HL-60 (cell line): Measurements from ENCODE around the gene MLXIP.

Experiments used
- DNase-seq, 2 experiments: peaks; one replicate each; pipeline ENCODE4 v3.0.0-alpha.2; 2010 to 2020; ENCODE audit warnings: low read depth in 1 of 2, low spot score in 1 of 2
- H3K27ac ChIP-seq: fragments of 250-450 bp; sonication (Bioruptor Pico); replicated peaks from 2 replicates; pipeline ENCODE4 v1.5.1; 2020; ENCODE audit warnings: mild to moderate bottlenecking, moderate library complexity
- H3K27me3 ChIP-seq: fragments of 250-450 bp; sonication (Bioruptor Pico); 2 replicates; pipeline ENCODE4 v1.5.1; 2021; ENCODE audit warnings: mild to moderate bottlenecking, moderate library complexity; ENCODE audit not compliant: insufficient read depth, poor library complexity, severe bottlenecking
- H3K4me3 ChIP-seq: replicated peaks from 2 replicates; pipeline ENCODE4 v1.5.1; 2011; ENCODE audit warnings: mild to moderate bottlenecking, control low read depth, low read length; ENCODE audit not compliant: insufficient read depth
- CTCF ChIP-seq: IDR thresholded peaks from one replicate; pipeline ENCODE4 v1.5.1; 2011; ENCODE audit warnings: low read length, control low read depth, inconsistent platforms; ENCODE audit not compliant: insufficient read depth
- GABPA ChIP-seq: IDR thresholded peaks from 2 replicates; pipeline ENCODE4 v1.6.1; 2012; ENCODE audit warnings: low read depth
- POLR2AphosphoS5 ChIP-seq: IDR thresholded peaks from 2 replicates; pipeline ENCODE4 v1.6.1; 2012; ENCODE audit warnings: low read depth
- SPI1 ChIP-seq: IDR thresholded peaks from 2 replicates; pipeline ENCODE4 v1.6.1; 2012; ENCODE audit warnings: low read depth, mild to moderate bottlenecking, borderline replicate concordance
- TF ChIP-seq, protein P1 (sequence below): IDR thresholded peaks from 2 replicates; pipeline ENCODE4 v1.6.1; 2012; ENCODE audit warnings: low read depth; ENCODE audit not compliant: insufficient replicate concordance

The MLXIP gene

DNA sequence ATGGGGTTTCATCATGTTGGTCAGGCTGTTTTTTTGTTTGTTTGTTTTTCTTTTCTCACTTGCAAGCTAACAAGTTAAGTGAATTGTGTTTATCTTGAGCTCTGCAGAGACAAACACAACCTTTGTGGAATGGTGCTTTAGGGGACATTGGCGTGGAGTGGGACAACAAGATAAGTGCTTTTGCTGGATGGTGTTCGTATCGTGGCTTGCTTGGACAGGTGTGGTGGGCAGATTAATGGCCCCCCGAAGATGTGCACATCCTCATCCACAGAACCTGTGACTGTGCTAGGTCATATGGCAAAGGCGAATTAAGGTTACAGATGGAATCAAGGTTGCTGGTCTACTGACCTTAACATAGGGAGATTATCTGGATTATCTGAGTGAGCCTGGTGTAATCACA is 7.0 kb downstream of the MLXIP start:
- no peaks in the 10 kb centered on the region for H3K27me3 ChIP-seq
- DNase-seq: no peak
- H3K27ac ChIP-seq: no peak overlapping the region
- TF ChIP-seq SPI1 (no peak), POLR2AphosphoS5 (no peak), CTCF (no peak), GABPA (no peak)
- TF ChIP-seq, protein P1, sequence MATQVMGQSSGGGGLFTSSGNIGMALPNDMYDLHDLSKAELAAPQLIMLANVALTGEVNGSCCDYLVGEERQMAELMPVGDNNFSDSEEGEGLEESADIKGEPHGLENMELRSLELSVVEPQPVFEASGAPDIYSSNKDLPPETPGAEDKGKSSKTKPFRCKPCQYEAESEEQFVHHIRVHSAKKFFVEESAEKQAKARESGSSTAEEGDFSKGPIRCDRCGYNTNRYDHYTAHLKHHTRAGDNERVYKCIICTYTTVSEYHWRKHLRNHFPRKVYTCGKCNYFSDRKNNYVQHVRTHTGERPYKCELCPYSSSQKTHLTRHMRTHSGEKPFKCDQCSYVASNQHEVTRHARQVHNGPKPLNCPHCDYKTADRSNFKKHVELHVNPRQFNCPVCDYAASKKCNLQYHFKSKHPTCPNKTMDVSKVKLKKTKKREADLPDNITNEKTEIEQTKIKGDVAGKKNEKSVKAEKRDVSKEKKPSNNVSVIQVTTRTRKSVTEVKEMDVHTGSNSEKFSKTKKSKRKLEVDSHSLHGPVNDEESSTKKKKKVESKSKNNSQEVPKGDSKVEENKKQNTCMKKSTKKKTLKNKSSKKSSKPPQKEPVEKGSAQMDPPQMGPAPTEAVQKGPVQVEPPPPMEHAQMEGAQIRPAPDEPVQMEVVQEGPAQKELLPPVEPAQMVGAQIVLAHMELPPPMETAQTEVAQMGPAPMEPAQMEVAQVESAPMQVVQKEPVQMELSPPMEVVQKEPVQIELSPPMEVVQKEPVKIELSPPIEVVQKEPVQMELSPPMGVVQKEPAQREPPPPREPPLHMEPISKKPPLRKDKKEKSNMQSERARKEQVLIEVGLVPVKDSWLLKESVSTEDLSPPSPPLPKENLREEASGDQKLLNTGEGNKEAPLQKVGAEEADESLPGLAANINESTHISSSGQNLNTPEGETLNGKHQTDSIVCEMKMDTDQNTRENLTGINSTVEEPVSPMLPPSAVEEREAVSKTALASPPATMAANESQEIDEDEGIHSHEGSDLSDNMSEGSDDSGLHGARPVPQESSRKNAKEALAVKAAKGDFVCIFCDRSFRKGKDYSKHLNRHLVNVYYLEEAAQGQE: no peak
- H3K4me3 ChIP-seq: no peak overlapping the region

- TF ChIP-seq GABPA (no peak), SPI1 (no peak), POLR2AphosphoS5 (no peak), CTCF (no peak)
- TF ChIP-seq, protein P1: no peak
- H3K4me3 ChIP-seq: no peak overlapping the region
- H3K27ac ChIP-seq: no peak overlapping the region
- DNase-seq: no peak
- no peaks in the 10 kb centered on the region for H3K27me3 ChIP-seq
These were observed 7.6 kb downstream of the MLXIP start for GRCh38 chr12:122086116-122086515.

GRCh38 chr12:122086641-122087285 is 8.2 kb downstream of the MLXIP start:
- H3K27ac ChIP-seq: no peak overlapping the region
- DNase-seq: no peak
- no peaks in the 10 kb centered on the region for H3K27me3 ChIP-seq
- H3K4me3 ChIP-seq: no peak overlapping the region
- TF ChIP-seq CTCF (no peak), POLR2AphosphoS5 (no peak), SPI1 (no peak), GABPA (no peak)
- TF ChIP-seq, protein P1: no peak
